HepG2 (cell line): ENCODE measurements around the gene SYCE3. TPM values are rescaled to one million over a fixed set of nuclear protein-coding genes. Genes with fewer than 3 reads are reported as not detected.

Source experiments
- ATF7 ChIP-seq, 2 experiments: fragments of 450-650 bp in 1 of 2; sonication (generic) in 1 of 2; formaldehyde crosslinking in 1 of 2; IDR thresholded peaks; 2 replicates each; pipeline versions ENCODE4 v1.4.0 to v1.6.1; 2016 to 2020; ENCODE audit warnings: antibody characterized with exemption in 1 of 2, mild to moderate bottlenecking in 1 of 2, missing genetic modification reagents in 1 of 2
- ATM ChIP-seq: fragments of 450-650 bp; IDR thresholded peaks from 2 replicates; pipeline ENCODE4 v1.7.1; 2017; ENCODE audit warnings: mild to moderate bottlenecking, borderline replicate concordance
- ATRX ChIP-seq: sonication (generic); formaldehyde crosslinking; IDR thresholded peaks from 2 replicates; pipeline ENCODE4 v1.4.0; 2020; ENCODE audit warnings: missing genetic modification reagents, borderline replicate concordance
- BCL6 ChIP-seq: IDR thresholded peaks from 2 replicates; pipeline ENCODE4 v1.6.1; 2016; ENCODE audit warnings: missing genetic modification reagents, missing compliant biosample characterization
- EEA1 ChIP-seq: sonication (generic); formaldehyde crosslinking; IDR thresholded peaks from 2 replicates; pipeline ENCODE4 v1.5.1; 2020; ENCODE audit warnings: mild to moderate bottlenecking, missing genetic modification reagents, borderline replicate concordance
- HNF4A ChIP-seq: sonication (generic); formaldehyde crosslinking; IDR thresholded peaks from 2 replicates; pipeline ENCODE4 v1.4.0; 2020; ENCODE audit warnings: missing genetic modification reagents
- HOXA9 ChIP-seq: sonication (generic); formaldehyde crosslinking; IDR thresholded peaks from 2 replicates; pipeline ENCODE4 v1.8.1; 2022; ENCODE audit warnings: missing genetic modification reagents, mild to moderate bottlenecking, moderate library complexity, borderline replicate concordance
- KAT7 ChIP-seq: IDR thresholded peaks from 2 replicates; pipeline ENCODE4 v1.6.1; 2018; ENCODE audit warnings: borderline replicate concordance, missing compliant biosample characterization
- MAFK ChIP-seq, 2 experiments: IDR thresholded peaks in 1 of 2; conservative IDR thresholded peaks in 1 of 2; 2 replicates each; pipeline ENCODE4 v1.6.1; 2011; ENCODE audit warnings: improper control_type of control experiment in 2 of 2, low read length in 2 of 2
- MED1 ChIP-seq: sonication (generic); formaldehyde crosslinking; IDR thresholded peaks from 2 replicates; pipeline ENCODE4 v1.4.0; 2020; ENCODE audit warnings: missing genetic modification reagents
- MYC ChIP-seq: sonication (generic); formaldehyde crosslinking; IDR thresholded peaks from 2 replicates; pipeline ENCODE4 v1.9.0; 2021; ENCODE audit warnings: missing genetic modification reagents, borderline replicate concordance
- NFIC ChIP-seq: IDR thresholded peaks from 2 replicates; pipeline ENCODE4 v1.6.1; 2012; ENCODE audit warnings: mild to moderate bottlenecking, low read length, inconsistent platforms
- POLR2AphosphoS5 ChIP-seq: IDR thresholded peaks from 2 replicates; pipeline ENCODE4 v1.6.1; 2012; ENCODE audit warnings: low read depth, low read length
- SMAD3 ChIP-seq: sonication (generic); formaldehyde crosslinking; IDR thresholded peaks from 2 replicates; pipeline ENCODE4 v1.4.0; 2020; ENCODE audit warnings: missing genetic modification reagents
- SOX5 ChIP-seq: IDR thresholded peaks from 2 replicates; pipeline ENCODE4 v1.6.1; 2016; ENCODE audit warnings: borderline replicate concordance
- ZNF562 ChIP-seq: sonication (generic); formaldehyde crosslinking; IDR thresholded peaks from 2 replicates; pipeline ENCODE4 v1.8.0; 2022; ENCODE audit warnings: missing genetic modification reagents, borderline replicate concordance
- ZNF567 ChIP-seq: sonication (generic); formaldehyde crosslinking; IDR thresholded peaks from 2 replicates; pipeline ENCODE4 v1.8.1; 2023; ENCODE audit warnings: mild to moderate bottlenecking, missing genetic modification reagents, borderline replicate concordance
- ZNF615 ChIP-seq: sonication (generic); formaldehyde crosslinking; IDR thresholded peaks from 2 replicates; pipeline ENCODE4 v1.5.0; 2020; ENCODE audit warnings: mild to moderate bottlenecking, missing genetic modification reagents, borderline replicate concordance
- ZNF652 ChIP-seq: IDR thresholded peaks from 2 replicates; pipeline ENCODE4 v1.6.1; 2016; ENCODE audit warnings: low read depth, borderline replicate concordance
- ZNF766 ChIP-seq: sonication (generic); formaldehyde crosslinking; IDR thresholded peaks from 2 replicates; pipeline ENCODE4 v1.5.0; 2020; ENCODE audit warnings: missing genetic modification reagents, borderline replicate concordance
- ZNF850 ChIP-seq: sonication (generic); formaldehyde crosslinking; conservative IDR thresholded peaks from 2 replicates; pipeline ENCODE4 v1.9.0; 2021; ENCODE audit warnings: mild to moderate bottlenecking, missing genetic modification reagents
- polyA plus RNA-seq, 8 experiments: library from polyadenylated mRNA; depleted of rRNA in 3 of 8; stranded (reverse) in 7 of 8; unstranded in 1 of 8; fragments of >200 nt; fragmentation: Illumina TruSeq in 4 of 8; extraction: Trizol in 4 of 8; gene quantifications; 2 replicates each; pipeline versions ENCODE4 v1.2.1 to v1.2.3, GENCODE V29; 2011 to 2016; ENCODE audit warnings: low read depth in 4 of 8, missing spikeins in 1 of 8, mixed read lengths in 1 of 8; ENCODE audit not compliant: insufficient read depth in 1 of 8
- total RNA-seq, 5 experiments: library from RNA; depleted of rRNA; stranded (reverse); fragments of >200 nt; fragmentation: Illumina TruSeq; extraction: Trizol; gene quantifications; 2 replicates each; pipeline ENCODE4 v1.2.3, GENCODE V29; 2016; ENCODE audit warnings: low read depth in 1 of 5
- TF ChIP-seq, protein P1 (sequence below): sonication (generic); formaldehyde crosslinking; IDR thresholded peaks from 2 replicates; pipeline ENCODE4 v1.4.0; 2020; ENCODE audit warnings: mild to moderate bottlenecking, missing genetic modification reagents
- TF ChIP-seq, protein P2 (sequence below): IDR thresholded peaks from 2 replicates; pipeline ENCODE4 v1.6.1; 2016; ENCODE audit warnings: control low read depth
- TF ChIP-seq, protein P3 (sequence below): IDR thresholded peaks from 2 replicates; pipeline ENCODE4 v1.6.1; 2016; ENCODE audit warnings: low read depth, missing genetic modification reagents, missing compliant biosample characterization

SYCE3 gene
- total and polyA plus RNA-seq, 2 of the 13 experiments (the other 11 are each of a cell fraction or from before 2014, with no cell fraction given): not detected

DNA sequence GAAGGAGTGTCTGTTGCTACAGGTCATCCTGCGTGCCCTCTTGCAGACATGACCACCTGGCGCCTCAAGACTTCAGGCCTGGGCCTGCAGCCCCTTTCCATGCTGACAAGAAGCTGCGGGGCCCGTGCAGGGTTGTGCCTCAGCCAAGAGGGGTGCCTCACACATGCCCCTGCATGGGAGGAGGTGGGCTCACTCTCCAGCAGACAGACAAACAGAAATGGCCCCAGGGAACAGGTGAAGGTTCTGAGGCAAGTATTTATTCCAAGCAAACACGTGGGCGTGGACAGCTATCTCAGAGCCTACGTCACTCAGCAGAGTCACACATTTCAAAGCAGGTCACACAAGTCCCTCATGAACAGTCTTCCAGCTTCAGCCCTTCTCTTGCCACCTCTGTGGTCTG lies 5.9 kb upstream of the SYCE3 start (continued):
- TF ChIP-seq, protein P1, sequence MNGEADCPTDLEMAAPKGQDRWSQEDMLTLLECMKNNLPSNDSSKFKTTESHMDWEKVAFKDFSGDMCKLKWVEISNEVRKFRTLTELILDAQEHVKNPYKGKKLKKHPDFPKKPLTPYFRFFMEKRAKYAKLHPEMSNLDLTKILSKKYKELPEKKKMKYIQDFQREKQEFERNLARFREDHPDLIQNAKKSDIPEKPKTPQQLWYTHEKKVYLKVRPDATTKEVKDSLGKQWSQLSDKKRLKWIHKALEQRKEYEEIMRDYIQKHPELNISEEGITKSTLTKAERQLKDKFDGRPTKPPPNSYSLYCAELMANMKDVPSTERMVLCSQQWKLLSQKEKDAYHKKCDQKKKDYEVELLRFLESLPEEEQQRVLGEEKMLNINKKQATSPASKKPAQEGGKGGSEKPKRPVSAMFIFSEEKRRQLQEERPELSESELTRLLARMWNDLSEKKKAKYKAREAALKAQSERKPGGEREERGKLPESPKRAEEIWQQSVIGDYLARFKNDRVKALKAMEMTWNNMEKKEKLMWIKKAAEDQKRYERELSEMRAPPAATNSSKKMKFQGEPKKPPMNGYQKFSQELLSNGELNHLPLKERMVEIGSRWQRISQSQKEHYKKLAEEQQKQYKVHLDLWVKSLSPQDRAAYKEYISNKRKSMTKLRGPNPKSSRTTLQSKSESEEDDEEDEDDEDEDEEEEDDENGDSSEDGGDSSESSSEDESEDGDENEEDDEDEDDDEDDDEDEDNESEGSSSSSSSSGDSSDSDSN: peak; percentile 25; the same call in 1 of the 2 replicates
- no peak for TF ChIP-seq ZNF850 (CRISPR knock-in tag)
- TF ChIP-seq ZNF766 (CRISPR knock-in tag): no peak
- TF ChIP-seq MAFK (conservative IDR thresholded peaks at IDR 0.05 in 1 of 2, IDR thresholded peaks at IDR 0.05 in 1 of 2; ENCODE audit: low read length in 2 of 2): no peak
- no peak for TF ChIP-seq ZNF652 (CRISPR knock-in tag)
- no peak for TF ChIP-seq HOXA9 (CRISPR knock-in tag)
- TF ChIP-seq ZNF567 (CRISPR knock-in tag): no peak
- 0 out of 2 replicates have a peak, but pooled peaks have one; percentile 45 for TF ChIP-seq POLR2AphosphoS5
- TF ChIP-seq MYC: no peak
- no peak for TF ChIP-seq KAT7 (CRISPR knock-in tag)
- no peak for TF ChIP-seq SMAD3 (CRISPR knock-in tag)
- no peak for TF ChIP-seq NFIC
- no peak for TF ChIP-seq HNF4A (CRISPR knock-in tag)
- TF ChIP-seq, protein P2, sequence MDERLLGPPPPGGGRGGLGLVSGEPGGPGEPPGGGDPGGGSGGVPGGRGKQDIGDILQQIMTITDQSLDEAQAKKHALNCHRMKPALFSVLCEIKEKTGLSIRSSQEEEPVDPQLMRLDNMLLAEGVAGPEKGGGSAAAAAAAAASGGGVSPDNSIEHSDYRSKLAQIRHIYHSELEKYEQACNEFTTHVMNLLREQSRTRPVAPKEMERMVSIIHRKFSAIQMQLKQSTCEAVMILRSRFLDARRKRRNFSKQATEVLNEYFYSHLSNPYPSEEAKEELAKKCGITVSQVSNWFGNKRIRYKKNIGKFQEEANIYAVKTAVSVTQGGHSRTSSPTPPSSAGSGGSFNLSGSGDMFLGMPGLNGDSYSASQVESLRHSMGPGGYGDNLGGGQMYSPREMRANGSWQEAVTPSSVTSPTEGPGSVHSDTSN (CRISPR knock-in tag): no peak
- TF ChIP-seq, protein P3, sequence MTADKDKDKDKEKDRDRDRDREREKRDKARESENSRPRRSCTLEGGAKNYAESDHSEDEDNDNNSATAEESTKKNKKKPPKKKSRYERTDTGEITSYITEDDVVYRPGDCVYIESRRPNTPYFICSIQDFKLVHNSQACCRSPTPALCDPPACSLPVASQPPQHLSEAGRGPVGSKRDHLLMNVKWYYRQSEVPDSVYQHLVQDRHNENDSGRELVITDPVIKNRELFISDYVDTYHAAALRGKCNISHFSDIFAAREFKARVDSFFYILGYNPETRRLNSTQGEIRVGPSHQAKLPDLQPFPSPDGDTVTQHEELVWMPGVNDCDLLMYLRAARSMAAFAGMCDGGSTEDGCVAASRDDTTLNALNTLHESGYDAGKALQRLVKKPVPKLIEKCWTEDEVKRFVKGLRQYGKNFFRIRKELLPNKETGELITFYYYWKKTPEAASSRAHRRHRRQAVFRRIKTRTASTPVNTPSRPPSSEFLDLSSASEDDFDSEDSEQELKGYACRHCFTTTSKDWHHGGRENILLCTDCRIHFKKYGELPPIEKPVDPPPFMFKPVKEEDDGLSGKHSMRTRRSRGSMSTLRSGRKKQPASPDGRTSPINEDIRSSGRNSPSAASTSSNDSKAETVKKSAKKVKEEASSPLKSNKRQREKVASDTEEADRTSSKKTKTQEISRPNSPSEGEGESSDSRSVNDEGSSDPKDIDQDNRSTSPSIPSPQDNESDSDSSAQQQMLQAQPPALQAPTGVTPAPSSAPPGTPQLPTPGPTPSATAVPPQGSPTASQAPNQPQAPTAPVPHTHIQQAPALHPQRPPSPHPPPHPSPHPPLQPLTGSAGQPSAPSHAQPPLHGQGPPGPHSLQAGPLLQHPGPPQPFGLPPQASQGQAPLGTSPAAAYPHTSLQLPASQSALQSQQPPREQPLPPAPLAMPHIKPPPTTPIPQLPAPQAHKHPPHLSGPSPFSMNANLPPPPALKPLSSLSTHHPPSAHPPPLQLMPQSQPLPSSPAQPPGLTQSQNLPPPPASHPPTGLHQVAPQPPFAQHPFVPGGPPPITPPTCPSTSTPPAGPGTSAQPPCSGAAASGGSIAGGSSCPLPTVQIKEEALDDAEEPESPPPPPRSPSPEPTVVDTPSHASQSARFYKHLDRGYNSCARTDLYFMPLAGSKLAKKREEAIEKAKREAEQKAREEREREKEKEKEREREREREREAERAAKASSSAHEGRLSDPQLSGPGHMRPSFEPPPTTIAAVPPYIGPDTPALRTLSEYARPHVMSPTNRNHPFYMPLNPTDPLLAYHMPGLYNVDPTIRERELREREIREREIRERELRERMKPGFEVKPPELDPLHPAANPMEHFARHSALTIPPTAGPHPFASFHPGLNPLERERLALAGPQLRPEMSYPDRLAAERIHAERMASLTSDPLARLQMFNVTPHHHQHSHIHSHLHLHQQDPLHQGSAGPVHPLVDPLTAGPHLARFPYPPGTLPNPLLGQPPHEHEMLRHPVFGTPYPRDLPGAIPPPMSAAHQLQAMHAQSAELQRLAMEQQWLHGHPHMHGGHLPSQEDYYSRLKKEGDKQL (CRISPR knock-in tag): no peak
- TF ChIP-seq EEA1 (CRISPR knock-in tag): no peak
- no peak for TF ChIP-seq ZNF562 (CRISPR knock-in tag)
- TF ChIP-seq ZNF615: no peak
- no peak for TF ChIP-seq ATRX (CRISPR knock-in tag)
- TF ChIP-seq ATM: no peak
- peak; percentile 5; the same call in 1 of the 2 replicates for TF ChIP-seq BCL6 (CRISPR knock-in tag)
- no peak for TF ChIP-seq SOX5
- no peak for TF ChIP-seq MED1 (CRISPR knock-in tag)
- no peak for TF ChIP-seq ATF7 (IDR thresholded peaks at IDR 0.05)
- no peak for TF ChIP-seq ATF7 (CRISPR knock-in tag; IDR thresholded peaks at IDR 0.05)
